ENCODE results near the gene IL10RA. TPM values are rescaled to one million over a fixed set of nuclear protein-coding genes. Genes with fewer than 3 reads are reported as not detected.

IL10RA gene
- total RNA-seq, 1 experiment from 2014 or later: 1.7 TPM

- TF ChIP-seq ELF1 (IDR thresholded peaks at IDR 0.05; ENCODE audit: borderline replicate concordance, low read depth): no peak
- TF ChIP-seq SIN3A (IDR thresholded peaks at IDR 0.05; ENCODE audit: low read depth): no peak
- TF ChIP-seq POLR2A (IDR thresholded peaks at IDR 0.05; ENCODE audit: borderline replicate concordance, extremely low read depth, insufficient read depth, insufficient read length): no peak
- no peak for TF ChIP-seq SRF (IDR thresholded peaks at IDR 0.05; ENCODE audit: low read depth)
- no peak for TF ChIP-seq REST (IDR thresholded peaks at IDR 0.05; ENCODE audit: low read depth)
- TF ChIP-seq EZH2 (IDR thresholded peaks at IDR 0.05): no peak
- TF ChIP-seq YY1 (IDR thresholded peaks at IDR 0.05; ENCODE audit: extremely low read depth, insufficient replicate concordance, low read depth, low read length): no peak
- no peak for TF ChIP-seq ZNF274 (IDR thresholded peaks at IDR 0.05; ENCODE audit: low read depth, low read length)
- TF ChIP-seq EZH2phosphoT487 (IDR thresholded peaks at IDR 0.05; ENCODE audit: borderline replicate concordance): no peak
- TF ChIP-seq ZFX (IDR thresholded peaks at IDR 0.05): no peak
- no peak for TF ChIP-seq FOSL1 (IDR thresholded peaks at IDR 0.05; ENCODE audit: low read depth)
Observed at GRCh38 chr11:117959438-117960149, 26.6 kb upstream of the IL10RA start (continued).

GRCh38 chr11:117960406-117960805, 25.8 kb upstream of the IL10RA start:
- BruUV-seq (replicated peaks): no TSS peak
- no peak for ATAC-seq
- RAD21 ChIA-PET (ENCODE audit: low non-redundant PET in 1 of 2, low total read pairs in 2 of 2, uncharacterized antibody in 2 of 2, unreplicated experiment in 2 of 2): no interaction called here
- TF ChIP-seq POLR2AphosphoS5 (IDR thresholded peaks at IDR 0.05; ENCODE audit: low read depth, low read length) (no peak), SRF (IDR thresholded peaks at IDR 0.05; ENCODE audit: low read depth) (no peak), EZH2 (IDR thresholded peaks at IDR 0.05) (no peak), REST (IDR thresholded peaks at IDR 0.05; ENCODE audit: low read depth) (no peak), RAD21 (IDR thresholded peaks at IDR 0.05; ENCODE audit: low read depth) (no peak), POLR2A (IDR thresholded peaks at IDR 0.05; ENCODE audit: borderline replicate concordance, extremely low read depth, insufficient read depth, insufficient read length) (no peak), ATF3 (IDR thresholded peaks at IDR 0.05) (no peak), CEBPB (IDR thresholded peaks at IDR 0.05; ENCODE audit: low read depth) (no peak), TCF7L2 (IDR thresholded peaks at IDR 0.05; ENCODE audit: borderline replicate concordance, extremely low read depth, insufficient read depth, insufficient read length) (no peak), YY1 (IDR thresholded peaks at IDR 0.05; ENCODE audit: extremely low read depth, insufficient replicate concordance, low read depth, low read length) (no peak), FOSL1 (IDR thresholded peaks at IDR 0.05; ENCODE audit: low read depth) (no peak), ZFX (IDR thresholded peaks at IDR 0.05) (no peak), SIN3A (IDR thresholded peaks at IDR 0.05; ENCODE audit: low read depth) (no peak)

More at GRCh38 chr11:117960406-117960805, 25.8 kb upstream of the IL10RA start:
- Histone ChIP-seq H3K4me1 (ENCODE audit: control insufficient read depth in 1 of 2, insufficient read depth in 2 of 2, low read length in 2 of 2) (no peaks in the 10 kb centered on the region), H2AFZ (ENCODE audit: low read depth, low read length, poor library complexity, severe bottlenecking) (no peak overlapping the region), H3K4me3 (replicated peaks in 1 of 2; ENCODE audit: low read depth in 1 of 2, low read length in 2 of 2) (no peak overlapping the region), H3K9me3 (ENCODE audit: control insufficient read depth in 1 of 2, insufficient read depth in 1 of 2, low read depth in 1 of 2, low read length in 2 of 2) (0 out of 4 replicates have a peak, but pooled peaks cover 0 to 3% of the 10 kb centered on the region in 2 experiments), H3K36me3 (ENCODE audit: control insufficient read depth in 1 of 2, insufficient read depth in 2 of 2, low read length in 2 of 2) (no peaks in the 10 kb centered on the region), H3K9ac (ENCODE audit: low read length) (no peak overlapping the region), H3K27ac (ENCODE audit: low read depth, low read length) (no peak overlapping the region), H3K9me2 (ENCODE audit: insufficient read depth) (no peaks in the 10 kb centered on the region), H3K4me2 (ENCODE audit: low read length) (no peak overlapping the region), H3K79me2 (ENCODE audit: insufficient read depth, low read length) (no peaks in the 10 kb centered on the region), H4K20me1 (ENCODE audit: insufficient read depth) (no peaks in the 10 kb centered on the region), H3K27me3 (ENCODE audit: insufficient read depth, low read length) (no peaks in the 10 kb centered on the region)
- ChIA-PET POLR2A (interaction anchor here (0.6 kb wide), 1 partner anchor 79 kb away, joined by 3 read pairs; no protein-coding TSS in a partner anchor), CTCF (interaction anchor here (0.9 to 1.0 kb wide), 4 partner anchors 13 to 143 kb away, joined by 3 to 6 read pairs (median 3); no protein-coding TSS in a partner anchor)
- intact Hi-C loops (cut with micrococcal nuclease): no loop called here
- DNase-seq (ENCODE audit: low read depth, low spot score): no peak

All from HCT116 (cell line).